Ovary (tissue), 9 donors: ENCODE measurements around the gene TIMM13. TPM values are rescaled to one million over a fixed set of nuclear protein-coding genes. Genes with fewer than 3 reads are reported as not detected.

Experiments
- DNase-seq, 5 donors: peaks; one replicate each; pipeline ENCODE4 v3.0.0-alpha.2; 2019 to 2020
- H3K27ac ChIP-seq, 2 donors: fragments of 200-600 bp; one replicate each; pipeline versions ENCODE4 v1.5.1 to v1.8.0; 2019 to 2022
- H3K27me3 ChIP-seq: fragments of 200-600 bp; one replicate; pipeline ENCODE4 v1.8.0; 2022
- H3K36me3 ChIP-seq: fragments of 200-600 bp; sonication (generic); one replicate; pipeline ENCODE4 v1.5.1; 2019
- H3K4me1 ChIP-seq: one replicate; pipeline ENCODE4 v1.8.1; 2013; ENCODE audit warnings: mild to moderate bottlenecking, moderate library complexity; ENCODE audit not compliant: insufficient read depth
- H3K4me3 ChIP-seq: fragments of 200-600 bp; sonication (generic); one replicate; pipeline ENCODE4 v1.5.1; 2017
- H3K9me3 ChIP-seq, 2 donors: fragments of 200-600 bp in 1 of 2; sonication (generic) in 1 of 2; one replicate each; pipeline versions ENCODE4 v1.5.1 to v1.8.1; 2013 to 2019; ENCODE audit warnings: mild to moderate bottlenecking in 1 of 2, moderate library complexity in 1 of 2
- EP300 ChIP-seq: sonication (generic); formaldehyde crosslinking; IDR thresholded peaks from one replicate; pipeline ENCODE4 v1.6.1; 2017; ENCODE audit warnings: antibody characterized with exemption
- POLR2A ChIP-seq: fragments of 450-650 bp; IDR thresholded peaks from one replicate; pipeline ENCODE4 v1.6.1; 2017; ENCODE audit warnings: antibody characterized with exemption, mild to moderate bottlenecking, moderate library complexity
- WGBS, 3 donors: extraction: QIAGEN DNeasy Blood & Tissue Kit in 1 of 3; methylation state at CpG; one replicate each; pipeline versions ENCODE4 v1.1.5 to v1.1.7; 2013 to 2017; 5-methylcytosine and 5-hydroxymethylcytosine counted together
- intact Hi-C, 4 donors: fragments of 100-400 bp; cut with DNase I; formaldehyde crosslinking; loops; one replicate each; pipeline versions ENCODE4 v1.11.0 to v1.15.1; 2022 to 2023
- polyA plus RNA-seq, 2 donors: library from polyadenylated mRNA; stranded (reverse); fragments of 200-250 nt in 1 of 2; fragments of 350-450 nt in 1 of 2; fragmentation: Illumina TruSeq in 1 of 2; extraction: RNeasy Lipid Tissue Mini Kit (QIAGEN cat#74804) in 1 of 2; gene quantifications; one replicate each; pipeline ENCODE4 v1.2.3, GENCODE V29; 2013 to 2014
- total RNA-seq, 7 donors: library from RNA; depleted of rRNA in 2 of 7; stranded (reverse); fragments of >200 nt in 2 of 7; fragmentation: NEBNext Ultra II Directional in 3 of 7; extraction: Animal tissue kit (Norgen Biotek cat#: 25700) in 3 of 7; gene quantifications; one replicate each; pipeline versions ENCODE4 v1.1.0 to v1.2.4, GENCODE V29; 2016 to 2023
- TF ChIP-seq, protein P1 (sequence below), 3 donors: fragments of 450-650 bp in 2 of 3; fragments of 200-600 bp in 1 of 3; IDR thresholded peaks; one replicate each; pipeline versions ENCODE4 v1.5.1 to v1.8.0; 2016 to 2022; ENCODE audit warnings: antibody characterized with exemption in 3 of 3, mild to moderate bottlenecking in 1 of 3
- donor health status: DM: no; HTN: no; CAD: no; lungs with moderate emphysema.
- donor health status: DM: no; HTN: no; CAD: no.
- donor health status: Bipolar disorder and iron deficiency.
- donor health status: DM: yes; HTN: yes; CAD: no.
- donor health status: DM: no; HTN: no; CAD: no.
- donor health status: DM: yes; HTN: yes; CAD: no.

Gene TIMM13
- total and polyA plus RNA-seq, 9 donors: 2.7 to 72.3 (median 49.7) TPM

DNA sequence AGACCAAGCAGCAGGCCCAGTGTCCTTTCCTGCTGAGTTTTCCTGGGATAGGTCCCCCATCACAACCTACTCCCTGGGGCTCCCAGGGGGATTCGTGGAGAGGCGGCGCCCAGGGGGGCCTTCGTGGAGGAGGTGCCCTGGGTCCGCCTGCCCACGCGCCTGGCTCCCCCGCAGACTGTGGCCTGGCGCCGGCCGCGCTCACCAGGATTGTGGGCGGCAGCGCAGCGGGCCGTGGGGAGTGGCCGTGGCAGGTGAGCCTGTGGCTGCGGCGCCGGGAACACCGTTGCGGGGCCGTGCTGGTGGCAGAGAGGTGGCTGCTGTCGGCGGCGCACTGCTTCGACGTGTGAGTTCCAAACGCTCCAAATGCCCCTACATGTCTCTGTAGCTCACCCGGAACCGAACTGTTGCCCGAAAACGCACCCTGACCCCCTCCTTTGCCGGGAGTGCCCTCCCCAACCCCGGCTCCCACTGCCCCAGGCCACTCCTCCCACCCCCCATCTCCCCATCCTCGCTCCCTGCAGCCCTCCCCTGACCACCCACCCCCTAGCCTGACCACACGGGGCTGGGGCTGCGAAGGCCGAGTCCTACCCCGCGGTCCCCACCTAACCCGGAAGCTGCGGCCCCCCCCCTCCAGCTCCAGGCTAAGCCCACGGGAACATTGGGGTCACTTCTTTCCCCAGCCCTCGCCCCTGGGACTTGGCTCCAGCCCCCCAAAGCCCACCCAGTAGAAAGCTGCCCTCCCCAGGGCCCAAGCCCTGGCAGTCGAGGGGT is 3.3 kb downstream of the TIMM13 start:
- H3K4me3 ChIP-seq: no peak overlapping the region
- no peaks in the 10 kb centered on the region for H3K9me3 ChIP-seq
- no peaks in the 10 kb centered on the region for H3K27me3 ChIP-seq
- 43 to 62% (median 55%) methylated on average over 44 to 46 of the region's 46 CpGs for WGBS, 3 donors
- H3K36me3 ChIP-seq: no peaks in the 10 kb centered on the region
- TF ChIP-seq, protein P1, sequence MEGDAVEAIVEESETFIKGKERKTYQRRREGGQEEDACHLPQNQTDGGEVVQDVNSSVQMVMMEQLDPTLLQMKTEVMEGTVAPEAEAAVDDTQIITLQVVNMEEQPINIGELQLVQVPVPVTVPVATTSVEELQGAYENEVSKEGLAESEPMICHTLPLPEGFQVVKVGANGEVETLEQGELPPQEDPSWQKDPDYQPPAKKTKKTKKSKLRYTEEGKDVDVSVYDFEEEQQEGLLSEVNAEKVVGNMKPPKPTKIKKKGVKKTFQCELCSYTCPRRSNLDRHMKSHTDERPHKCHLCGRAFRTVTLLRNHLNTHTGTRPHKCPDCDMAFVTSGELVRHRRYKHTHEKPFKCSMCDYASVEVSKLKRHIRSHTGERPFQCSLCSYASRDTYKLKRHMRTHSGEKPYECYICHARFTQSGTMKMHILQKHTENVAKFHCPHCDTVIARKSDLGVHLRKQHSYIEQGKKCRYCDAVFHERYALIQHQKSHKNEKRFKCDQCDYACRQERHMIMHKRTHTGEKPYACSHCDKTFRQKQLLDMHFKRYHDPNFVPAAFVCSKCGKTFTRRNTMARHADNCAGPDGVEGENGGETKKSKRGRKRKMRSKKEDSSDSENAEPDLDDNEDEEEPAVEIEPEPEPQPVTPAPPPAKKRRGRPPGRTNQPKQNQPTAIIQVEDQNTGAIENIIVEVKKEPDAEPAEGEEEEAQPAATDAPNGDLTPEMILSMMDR (IDR thresholded peaks at IDR 0.05): no peak
- no peak for TF ChIP-seq POLR2A
- no peak for TF ChIP-seq EP300
- peak in 2 of 5 donors; percentile 47 to 51 for DNase-seq
- intact Hi-C loops: no loop called here
- H3K27ac ChIP-seq: peak overlapping the region; percentile 25 to 77
- peaks cover 26% of the 10 kb centered on the region for H3K4me1 ChIP-seq

DNA sequence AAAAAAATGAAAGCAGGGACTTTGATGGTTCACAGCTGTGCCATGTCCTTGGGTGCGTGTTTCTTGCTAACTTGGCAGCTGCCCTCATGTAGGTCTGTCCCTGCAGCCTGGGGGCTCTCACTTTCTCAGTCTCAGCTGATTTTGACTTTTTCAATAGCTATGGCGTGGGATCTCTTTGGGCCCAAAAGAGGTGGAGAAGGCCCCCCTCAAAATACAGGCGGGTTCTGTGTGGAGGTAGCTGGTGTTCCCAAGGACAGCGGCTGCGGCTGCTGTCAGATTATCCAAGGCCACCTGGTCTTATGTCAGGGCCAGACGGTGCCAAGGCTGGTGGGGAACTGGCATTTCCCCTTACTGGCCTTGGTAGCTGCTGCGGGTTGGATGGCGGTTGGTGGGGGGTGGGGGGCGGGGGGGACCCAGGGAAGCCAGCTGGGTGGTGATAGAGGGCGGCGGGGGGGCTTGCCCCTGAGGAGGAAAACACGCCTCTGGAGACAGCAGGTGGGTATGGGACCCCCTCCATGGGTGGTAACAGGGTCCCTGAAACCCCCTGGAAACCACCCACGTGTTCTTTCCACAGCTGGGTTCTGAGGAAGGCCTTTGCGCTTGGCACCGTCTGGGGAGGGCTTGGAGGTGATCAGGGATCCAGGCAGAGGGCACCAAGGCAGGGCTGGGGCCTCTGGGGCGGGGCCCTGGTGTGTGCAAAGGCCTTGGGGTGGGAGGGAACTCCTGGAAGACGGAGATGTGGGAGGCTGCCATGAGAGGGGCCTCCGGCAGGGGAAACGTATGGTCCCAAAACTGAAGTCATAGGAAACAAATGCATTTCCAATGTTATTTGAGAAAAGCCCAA is 4.1 kb downstream of the TIMM13 start:
- peak overlapping the region in 1 of 2 donors; percentile 77 for H3K27ac ChIP-seq
- no peaks in the 10 kb centered on the region for H3K27me3 ChIP-seq
- H3K9me3 ChIP-seq: no peaks in the 10 kb centered on the region
- no peak for TF ChIP-seq POLR2A
- no peak overlapping the region for H3K4me3 ChIP-seq
- 23 to 39% (median 35%) methylated on average over 18 to 19 of the region's 19 CpGs for WGBS, 3 donors
- peaks cover 26% of the 10 kb centered on the region for H3K4me1 ChIP-seq
- peak; percentile 70 to 74 (median 73) for DNase-seq
- no peaks in the 10 kb centered on the region for H3K36me3 ChIP-seq
- intact Hi-C loops: no loop called here

DNA sequence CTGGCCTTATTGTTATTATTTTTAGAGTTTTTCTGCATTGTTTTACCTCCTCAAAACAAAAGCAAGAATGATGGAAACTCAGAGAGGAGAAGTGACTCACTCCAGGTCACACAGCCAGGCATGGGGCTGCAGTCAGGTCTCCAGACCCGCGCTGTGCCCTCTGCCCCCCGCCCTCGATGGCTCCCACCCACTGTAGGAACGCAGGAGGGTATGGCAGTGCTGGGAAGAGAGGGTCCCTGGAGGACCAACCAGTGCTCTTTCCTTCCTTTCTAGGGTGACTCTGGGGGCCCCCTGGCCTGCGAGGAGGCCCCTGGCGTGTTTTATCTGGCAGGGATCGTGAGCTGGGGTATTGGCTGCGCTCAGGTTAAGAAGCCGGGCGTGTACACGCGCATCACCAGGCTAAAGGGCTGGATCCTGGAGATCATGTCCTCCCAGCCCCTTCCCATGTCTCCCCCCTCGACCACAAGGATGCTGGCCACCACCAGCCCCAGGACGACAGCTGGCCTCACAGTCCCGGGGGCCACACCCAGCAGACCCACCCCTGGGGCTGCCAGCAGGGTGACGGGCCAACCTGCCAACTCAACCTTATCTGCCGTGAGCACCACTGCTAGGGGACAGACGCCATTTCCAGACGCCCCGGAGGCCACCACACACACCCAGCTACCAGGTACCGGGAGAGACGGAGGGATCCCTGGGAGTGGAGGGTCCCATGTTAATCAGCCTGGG is 5.6 kb downstream of the TIMM13 start:
- TF ChIP-seq EP300: no peak
- TF ChIP-seq, protein P1 (IDR thresholded peaks at IDR 0.05): no peak
- TF ChIP-seq POLR2A: no peak
- peaks cover 24% of the 10 kb centered on the region for H3K4me1 ChIP-seq
- H3K27me3 ChIP-seq: no peaks in the 10 kb centered on the region
- H3K27ac ChIP-seq: no peak overlapping the region
- H3K36me3 ChIP-seq: no peaks in the 10 kb centered on the region
- intact Hi-C loops: no loop called here
- no peak overlapping the region for H3K4me3 ChIP-seq
- no peaks in the 10 kb centered on the region for H3K9me3 ChIP-seq
- no peak for DNase-seq
- 86 to 93% (median 87%) methylated on average over 19 to 23 of the region's 23 CpGs for WGBS, 3 donors

DNA sequence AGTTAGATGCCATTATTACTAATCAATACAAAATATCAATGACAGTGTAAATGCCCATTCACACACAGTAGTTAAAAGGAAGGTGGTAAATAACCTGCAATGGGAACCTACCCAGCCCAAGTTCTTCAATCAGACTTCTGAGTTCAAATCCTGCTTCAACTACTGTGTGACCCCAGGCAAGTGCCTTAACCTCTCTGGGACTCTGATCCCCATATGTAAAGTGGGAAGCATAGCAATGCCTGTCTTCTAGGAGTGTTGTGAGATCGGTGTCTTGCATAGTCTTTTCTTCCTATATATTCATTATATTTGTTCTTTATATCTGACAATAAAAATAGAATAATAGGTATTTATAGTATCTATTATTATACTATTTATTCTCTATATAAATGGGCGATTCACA is 6.9 kb downstream of the TIMM13 start:
- no peaks in the 10 kb centered on the region for H3K27me3 ChIP-seq
- H3K4me1 ChIP-seq: peaks cover 18% of the 10 kb centered on the region
- H3K4me3 ChIP-seq: no peak overlapping the region
- no peak for TF ChIP-seq EP300
- TF ChIP-seq POLR2A: no peak
- TF ChIP-seq, protein P1 (IDR thresholded peaks at IDR 0.05): no peak
- no peak overlapping the region for H3K27ac ChIP-seq
- no peaks in the 10 kb centered on the region for H3K9me3 ChIP-seq
- 70 to 90% (median 82%) methylated on average over 2 of the region's 2 CpGs for WGBS, 3 donors
- intact Hi-C loops: no loop called here
- no peak for DNase-seq
- H3K36me3 ChIP-seq: no peaks in the 10 kb centered on the region
